AG04450 (cell line): ENCODE data around the gene SMTNL2. TPM values are rescaled to one million over a fixed set of nuclear protein-coding genes. Genes with fewer than 3 reads are reported as not detected.
A peak's percentile ranks its signal among the peaks of the same experiment; 100 is the strongest.

ENCODE experiments used
- CTCF ChIA-PET: fragments of 300-600, 350-600 bp; formaldehyde crosslinking; extraction: SDS; loops from one replicate; lab custom pipeline; 2022; ENCODE audit warnings: antibody characterized with exemption, inconsistent platforms; lab: Charles Lee
- POLR2A ChIA-PET: fragments of 350-600 bp; formaldehyde crosslinking; extraction: SDS; loops from one replicate; lab custom pipeline; 2021; ENCODE audit warnings: antibody characterized with exemption, inconsistent platforms; lab: Yijun Ruan, JAX
- DNase-seq: peaks from one replicate; pipeline ENCODE4 v3.0.0-alpha.2; 2011; ENCODE audit warnings: low read depth, low spot score
- H3K27ac ChIP-seq: one replicate; pipeline ENCODE4 v1.5.1; 2012; ENCODE audit warnings: low read depth, low read length, control low read depth
- H3K27me3 ChIP-seq: one replicate; pipeline ENCODE4 v1.6.0; 2012; ENCODE audit warnings: low read length; ENCODE audit not compliant: control insufficient read depth, insufficient read depth
- H3K4me3 ChIP-seq: 2 replicates; pipeline ENCODE4 v1.5.1; 2011; ENCODE audit warnings: mild to moderate bottlenecking, low read depth, low read length, control low read depth
- H3K9me3 ChIP-seq: 2 replicates; pipeline ENCODE4 v1.5.1; 2012; ENCODE audit warnings: low read length; ENCODE audit not compliant: control insufficient read depth, insufficient read depth
- polyA plus RNA-seq: library from polyadenylated mRNA; depleted of rRNA; stranded (reverse); fragments of >200 nt; gene quantifications from 2 replicates; pipeline ENCODE4 v1.2.3, GENCODE V29; 2011
- TF ChIP-seq, protein P1 (sequence below): IDR thresholded peaks from 2 replicates; pipeline ENCODE4 v1.5.1; 2011; ENCODE audit warnings: low read depth, low read length, control low read depth, inconsistent platforms

SMTNL2 gene
- polyA plus RNA-seq, 1 experiment, result 0.04 TPM

GRCh38 chr17:4551796-4552525, 32.4 kb upstream of the SMTNL2 start:
- TF ChIP-seq, protein P1, sequence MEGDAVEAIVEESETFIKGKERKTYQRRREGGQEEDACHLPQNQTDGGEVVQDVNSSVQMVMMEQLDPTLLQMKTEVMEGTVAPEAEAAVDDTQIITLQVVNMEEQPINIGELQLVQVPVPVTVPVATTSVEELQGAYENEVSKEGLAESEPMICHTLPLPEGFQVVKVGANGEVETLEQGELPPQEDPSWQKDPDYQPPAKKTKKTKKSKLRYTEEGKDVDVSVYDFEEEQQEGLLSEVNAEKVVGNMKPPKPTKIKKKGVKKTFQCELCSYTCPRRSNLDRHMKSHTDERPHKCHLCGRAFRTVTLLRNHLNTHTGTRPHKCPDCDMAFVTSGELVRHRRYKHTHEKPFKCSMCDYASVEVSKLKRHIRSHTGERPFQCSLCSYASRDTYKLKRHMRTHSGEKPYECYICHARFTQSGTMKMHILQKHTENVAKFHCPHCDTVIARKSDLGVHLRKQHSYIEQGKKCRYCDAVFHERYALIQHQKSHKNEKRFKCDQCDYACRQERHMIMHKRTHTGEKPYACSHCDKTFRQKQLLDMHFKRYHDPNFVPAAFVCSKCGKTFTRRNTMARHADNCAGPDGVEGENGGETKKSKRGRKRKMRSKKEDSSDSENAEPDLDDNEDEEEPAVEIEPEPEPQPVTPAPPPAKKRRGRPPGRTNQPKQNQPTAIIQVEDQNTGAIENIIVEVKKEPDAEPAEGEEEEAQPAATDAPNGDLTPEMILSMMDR, result no peak
- Histone ChIP-seq H3K4me3 (no peak overlapping the region), H3K9me3 (peaks cover 4% of the 10 kb centered on the region; the same call in 1 of the 2 replicates), H3K27me3 (no peaks in the 10 kb centered on the region), H3K27ac (no peak overlapping the region)
- DNase-seq, result no peak
- ChIA-PET CTCF (interaction anchor here (0.7 to 1.0 kb wide), 2 partner anchors 15 to 131 kb away, joined by 3 to 6 read pairs; no protein-coding TSS in a partner anchor), POLR2A (no interaction called here)

GRCh38 chr17:4553669-4554068, 30.7 kb upstream of the SMTNL2 start:
- POLR2A ChIA-PET, result no interaction called here
- peak overlapping the region; percentile 97 for H3K4me3 ChIP-seq
- no peak overlapping the region for H3K27ac ChIP-seq
- H3K9me3 ChIP-seq, result peaks cover 4% of the 10 kb centered on the region; the same call in 1 of the 2 replicates
- CTCF ChIA-PET, result no interaction called here
- H3K27me3 ChIP-seq, result no peaks in the 10 kb centered on the region
- no peak for DNase-seq
- TF ChIP-seq, protein P1, result no peak

DNA sequence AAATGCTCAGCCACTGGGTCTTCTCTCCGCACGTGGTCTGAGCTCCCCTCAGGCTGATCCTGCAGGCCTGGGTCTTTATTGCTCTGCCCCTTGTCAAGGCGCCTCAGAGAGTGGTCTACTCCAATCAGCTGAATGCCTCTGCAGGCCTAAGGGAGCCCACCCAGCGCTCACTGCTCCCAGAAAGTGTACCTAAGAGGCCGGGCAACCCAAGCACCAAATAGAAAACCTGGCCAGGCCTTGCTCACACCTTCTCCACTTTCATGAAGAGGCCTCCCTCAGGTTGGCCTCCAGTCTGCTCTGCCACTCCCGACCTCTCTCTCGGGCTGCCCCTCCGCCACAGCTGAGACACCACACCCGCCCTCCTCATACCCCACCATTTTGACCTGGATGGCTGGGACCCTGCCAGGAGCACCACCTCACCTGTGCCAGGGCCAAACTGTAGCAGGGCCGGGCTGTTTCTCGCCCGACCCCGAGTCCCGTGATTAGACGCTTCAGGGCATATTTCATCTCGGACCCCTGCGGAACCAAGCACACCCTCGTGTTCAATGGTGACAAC, 29.8 kb upstream of the SMTNL2 start:
- no peak overlapping the region for H3K27ac ChIP-seq
- ChIA-PET POLR2A (interaction anchor here (0.6 kb wide), 1 partner anchor 10 kb away, joined by 3 read pairs; no protein-coding TSS in a partner anchor), CTCF (interaction anchor here (3.1 kb wide), 1 partner anchor 12 kb away, joined by 21 read pairs; no protein-coding TSS in a partner anchor)
- H3K4me3 ChIP-seq, result peak overlapping the region; percentile 97
- H3K27me3 ChIP-seq, result no peaks in the 10 kb centered on the region
- peaks cover 4% of the 10 kb centered on the region; the same call in 1 of the 2 replicates for H3K9me3 ChIP-seq
- TF ChIP-seq, protein P1, result no peak
- DNase-seq, result no peak

- peak within 1 kb of the TSS; percentile 97 for H3K4me3 ChIP-seq
- ChIA-PET CTCF (interaction anchor here (0.7 to 3.1 kb wide), 3 partner anchors 10 to 134 kb away, joined by 3 to 21 read pairs (median 7); no protein-coding TSS in a partner anchor), POLR2A (interaction anchor here (0.6 to 1.0 kb wide), 3 partner anchors 10 to 12 kb away, joined by 3 read pairs; no protein-coding TSS in a partner anchor)
- H3K27ac ChIP-seq, result peak within 1 kb of the TSS; percentile 78
- peak; percentile 85 for DNase-seq
- TF ChIP-seq, protein P1, result peak; percentile 31; the same call in 1 of the 2 replicates
- H3K9me3 ChIP-seq, result peaks cover 4% of the 10 kb centered on the region; the same call in 1 of the 2 replicates
- no peaks in the 10 kb centered on the region for H3K27me3 ChIP-seq
These were observed 29.1 kb upstream of the SMTNL2 start, which contains the start of gene MYBBP1A for GRCh38 chr17:4554997-4555799. TSS of gene MYBBP1A (minus strand) at chr17:4555384. CDS start at chr17:4555324, 60 bp downstream.
